ENCODE measurements around the gene PIK3R3.

GRCh38 chr1:46097149-46097472 is 35.3 kb downstream of the PIK3R3 start:
- TF ChIP-seq CTCF (IDR thresholded peaks at IDR 0.05; ENCODE audit: poor library complexity) (no peak), EZH2phosphoT487 (IDR thresholded peaks at IDR 0.05; ENCODE audit: low read depth, severe bottlenecking, unreplicated experiment) (no peak)

Measured in hepatocyte (in vitro differentiated cells).